GM23338 (cell line): ENCODE measurements around the gene VTCN1. TPM values are rescaled to one million over a fixed set of nuclear protein-coding genes. Genes with fewer than 3 reads are reported as not detected.

ENCODE experiments used
- ATAC-seq: fragments of 200-7000 bp; cut with Tn5 transposase; 3 replicates; pipeline ENCODE4 v1.9.1; 2020
- DNase-seq: peaks from one replicate; pipeline ENCODE4 v3.0.0-alpha.2; 2015; ENCODE audit warnings: low spot score
- H2AFZ ChIP-seq: fragments of 200-600 bp; sonication (generic); 2 replicates; pipeline ENCODE4 v1.8.0; 2016; ENCODE audit warnings: antibody characterized with exemption, mild to moderate bottlenecking, moderate library complexity
- H3F3A ChIP-seq: fragments of 200-600 bp; sonication (generic); replicated peaks from 2 replicates; pipeline ENCODE4 v1.8.0; 2017; ENCODE audit warnings: antibody characterized with exemption, mixed run types, low read depth
- H3K27ac ChIP-seq: fragments of 200-600 bp; sonication (generic); 2 replicates; pipeline ENCODE4 v1.6.1; 2016; ENCODE audit warnings: low read depth
- H3K27me3 ChIP-seq: fragments of 200-600 bp; sonication (generic); 2 replicates; pipeline ENCODE4 v1.8.0; 2016; ENCODE audit warnings: mild to moderate bottlenecking, mixed run types, moderate library complexity; ENCODE audit not compliant: insufficient read depth
- H3K36me3 ChIP-seq: fragments of 200-600 bp; sonication (generic); 2 replicates; pipeline ENCODE4 v1.8.0; 2016; ENCODE audit warnings: mild to moderate bottlenecking; ENCODE audit not compliant: insufficient read depth
- H3K4me1 ChIP-seq: fragments of 200-600 bp; sonication (generic); 2 replicates; pipeline ENCODE4 v1.8.0; 2016; ENCODE audit warnings: mild to moderate bottlenecking, moderate library complexity; ENCODE audit not compliant: insufficient read depth
- H3K4me2 ChIP-seq: fragments of 200-600 bp; sonication (generic); 2 replicates; pipeline ENCODE4 v1.7.1; 2017; ENCODE audit warnings: mixed run types
- H3K4me3 ChIP-seq: fragments of 200-600 bp; sonication (generic); 2 replicates; pipeline ENCODE4 v1.6.1; 2016; ENCODE audit warnings: mixed run types
- H3K79me2 ChIP-seq: fragments of 200-600 bp; sonication (generic); replicated peaks from 2 replicates; pipeline ENCODE4 v1.8.0; 2017; ENCODE audit warnings: mild to moderate bottlenecking; ENCODE audit not compliant: insufficient read depth
- H3K9me2 ChIP-seq: fragments of 200-600 bp; sonication (generic); 2 replicates; pipeline ENCODE4 v1.8.0; 2017; ENCODE audit not compliant: insufficient read depth
- H4K20me1 ChIP-seq: fragments of 200-600 bp; sonication (generic); replicated peaks from 2 replicates; pipeline ENCODE4 v1.8.0; 2017; ENCODE audit warnings: mild to moderate bottlenecking; ENCODE audit not compliant: insufficient read depth
- H3K27ac Mint-ChIP-seq: 2 replicates; pipeline ENCODE4 v1.8.0; 2020; ENCODE audit warnings: inconsistent platforms, mild to moderate bottlenecking, moderate library complexity, mixed read lengths
- H3K27me3 Mint-ChIP-seq: 3 replicates; pipeline ENCODE4 v1.8.0; 2022; ENCODE audit warnings: low read depth, mild to moderate bottlenecking, moderate library complexity, mixed read lengths, inconsistent platforms; ENCODE audit not compliant: insufficient read depth, poor library complexity
- H3K36me3 Mint-ChIP-seq: 3 replicates; pipeline ENCODE4 v1.8.0; 2021; ENCODE audit warnings: low read depth, mild to moderate bottlenecking, inconsistent platforms, moderate library complexity, mixed read lengths
- H3K4me1 Mint-ChIP-seq: 3 replicates; pipeline ENCODE4 v1.8.0; 2020; ENCODE audit warnings: mild to moderate bottlenecking, inconsistent platforms, mixed read lengths
- H3K4me3 Mint-ChIP-seq: 3 replicates; pipeline ENCODE4 v1.8.0; 2021; ENCODE audit warnings: moderate library complexity, mild to moderate bottlenecking, inconsistent platforms, mixed read lengths
- H3K9me3 Mint-ChIP-seq: 3 replicates; pipeline ENCODE4 v1.8.0; 2020; ENCODE audit warnings: moderate library complexity, mild to moderate bottlenecking, inconsistent platforms, mixed read lengths
- ETS1 ChIP-seq: IDR thresholded peaks from 2 replicates; pipeline ENCODE4 v1.6.1; 2016; ENCODE audit warnings: antibody characterized with exemption
- EZH2 ChIP-seq: fragments of 200-600 bp; sonication (generic); IDR thresholded peaks from one replicate; pipeline ENCODE4 v1.8.0; 2017; ENCODE audit warnings: antibody characterized with exemption, mild to moderate bottlenecking, low read depth; ENCODE audit not compliant: unreplicated experiment
- EZH2phosphoT487 ChIP-seq: fragments of 200-600 bp; sonication (generic); IDR thresholded peaks from one replicate; pipeline ENCODE4 v1.8.1; 2018; ENCODE audit warnings: antibody characterized with exemption; ENCODE audit not compliant: unreplicated experiment
- JUNB ChIP-seq: IDR thresholded peaks from one replicate; pipeline ENCODE4 v1.6.1; 2016; ENCODE audit warnings: antibody characterized with exemption; ENCODE audit not compliant: unreplicated experiment
- POLR2AphosphoS5 ChIP-seq: IDR thresholded peaks from 2 replicates; pipeline ENCODE4 v1.6.1; 2016; ENCODE audit warnings: antibody characterized with exemption, low read depth
- REST ChIP-seq: IDR thresholded peaks from one replicate; pipeline ENCODE4 v1.6.1; 2018; ENCODE audit warnings: antibody characterized with exemption; ENCODE audit not compliant: unreplicated experiment
- ZNF114 ChIP-seq: fragments of 250-450 bp; sonication (Bioruptor Pico); IDR thresholded peaks from 2 replicates; pipeline ENCODE4 v1.5.0; 2020; ENCODE audit warnings: mild to moderate bottlenecking, moderate library complexity
- ZNF331 ChIP-seq: fragments of 250-450 bp; sonication (Bioruptor Pico); IDR thresholded peaks from 2 replicates; pipeline ENCODE4 v1.5.0; 2020; ENCODE audit warnings: low read depth, mild to moderate bottlenecking, moderate library complexity
- polyA plus RNA-seq: library from polyadenylated mRNA; unstranded; fragments of >200 nt; fragmentation: Nextera tagmentation; extraction: Ambion mirVana; gene quantifications from 2 replicates; pipeline ENCODE4 v1.2.1, GENCODE V29; 2016
- total RNA-seq: library from RNA; depleted of rRNA; stranded (reverse); fragments of >200 nt; shearing (Covaris generic); gene quantifications from 2 replicates; pipeline ENCODE4 v1.2.3, GENCODE V29; 2014
- TF ChIP-seq, protein P1 (sequence below), 2 experiments: fragments of 200-600 bp in 1 of 2; sonication (generic) in 1 of 2; conservative IDR thresholded peaks; 2 replicates each; pipeline versions ENCODE4 v1.5.1 to v1.6.1; 2016 to 2017; ENCODE audit warnings: antibody characterized with exemption in 2 of 2, low read depth in 2 of 2, mild to moderate bottlenecking in 2 of 2, moderate library complexity in 1 of 2

The VTCN1 gene
- total and polyA plus RNA-seq, 2 experiments from 2014 or later: not detected

- H3K27ac Mint-ChIP-seq: no peak overlapping the region
- Histone ChIP-seq H3K4me3 (no peak overlapping the region), H3F3A (no peaks in the 10 kb centered on the region), H4K20me1 (no peaks in the 10 kb centered on the region), H3K27ac (no peak overlapping the region), H3K4me1 (no peaks in the 10 kb centered on the region), H3K4me2 (no peak overlapping the region), H3K27me3 (no peaks in the 10 kb centered on the region), H3K79me2 (no peaks in the 10 kb centered on the region), H3K9me2 (peaks cover 3% of the 10 kb centered on the region; the same call in 1 of the 2 replicates), H3K36me3 (no peaks in the 10 kb centered on the region), H2AFZ (no peak overlapping the region; the same call in 1 of the 2 replicates)
- ATAC-seq (no peak), DNase-seq (no peak)
- H3K4me1 Mint-ChIP-seq: peaks cover 4% of the 10 kb centered on the region; the same call in 1 of the 3 replicates
- H3K27me3 Mint-ChIP-seq: no peaks in the 10 kb centered on the region
- no peak for TF ChIP-seq ZNF114 (CRISPR knock-in tag)
- TF ChIP-seq EZH2phosphoT487: no peak
- TF ChIP-seq JUNB: no peak
- TF ChIP-seq POLR2AphosphoS5: no peak
- TF ChIP-seq ETS1: no peak
- TF ChIP-seq EZH2: no peak
- no peak for TF ChIP-seq REST
- TF ChIP-seq ZNF331 (CRISPR knock-in tag): no peak
- TF ChIP-seq, protein P1, sequence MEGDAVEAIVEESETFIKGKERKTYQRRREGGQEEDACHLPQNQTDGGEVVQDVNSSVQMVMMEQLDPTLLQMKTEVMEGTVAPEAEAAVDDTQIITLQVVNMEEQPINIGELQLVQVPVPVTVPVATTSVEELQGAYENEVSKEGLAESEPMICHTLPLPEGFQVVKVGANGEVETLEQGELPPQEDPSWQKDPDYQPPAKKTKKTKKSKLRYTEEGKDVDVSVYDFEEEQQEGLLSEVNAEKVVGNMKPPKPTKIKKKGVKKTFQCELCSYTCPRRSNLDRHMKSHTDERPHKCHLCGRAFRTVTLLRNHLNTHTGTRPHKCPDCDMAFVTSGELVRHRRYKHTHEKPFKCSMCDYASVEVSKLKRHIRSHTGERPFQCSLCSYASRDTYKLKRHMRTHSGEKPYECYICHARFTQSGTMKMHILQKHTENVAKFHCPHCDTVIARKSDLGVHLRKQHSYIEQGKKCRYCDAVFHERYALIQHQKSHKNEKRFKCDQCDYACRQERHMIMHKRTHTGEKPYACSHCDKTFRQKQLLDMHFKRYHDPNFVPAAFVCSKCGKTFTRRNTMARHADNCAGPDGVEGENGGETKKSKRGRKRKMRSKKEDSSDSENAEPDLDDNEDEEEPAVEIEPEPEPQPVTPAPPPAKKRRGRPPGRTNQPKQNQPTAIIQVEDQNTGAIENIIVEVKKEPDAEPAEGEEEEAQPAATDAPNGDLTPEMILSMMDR (conservative IDR thresholded peaks at IDR 0.05; ENCODE audit: low read depth in 2 of 2): no peak
- no peak overlapping the region for H3K4me3 Mint-ChIP-seq
- H3K36me3 Mint-ChIP-seq: no peaks in the 10 kb centered on the region
- H3K9me3 Mint-ChIP-seq: no peaks in the 10 kb centered on the region
These were observed 29.1 kb downstream of the VTCN1 start for GRCh38 chr1:117181630-117182041.
